Osteoblast (primary cell): ENCODE measurements around the gene IRX4. TPM values are rescaled to one million over a fixed set of nuclear protein-coding genes. Genes with fewer than 3 reads are reported as not detected.
"Not testable (repeated sequence)": the region's sequence is repeated elsewhere in the genome, so short reads cannot be mapped to it uniquely, and the experiment has no call there.

Source experiments
- DNase-seq: peaks from one replicate; pipeline ENCODE4 v3.0.0; 2011; ENCODE audit warnings: low spot score, mixed read lengths; ENCODE audit not compliant: insufficient read length; ENCODE audit errors: missing footprints
- H2AFZ ChIP-seq: 2 replicates; pipeline ENCODE4 v1.6.0; 2011; ENCODE audit warnings: mild to moderate bottlenecking, low read length
- H3K27ac ChIP-seq: 2 replicates; pipeline ENCODE4 v1.5.1; 2011; ENCODE audit warnings: mild to moderate bottlenecking, low read depth, low read length, moderate library complexity
- H3K27me3 ChIP-seq: 2 replicates; pipeline ENCODE4 v1.6.0; 2012; ENCODE audit warnings: mild to moderate bottlenecking, control low read depth, inconsistent platforms, low read length, moderate library complexity; ENCODE audit not compliant: insufficient read depth
- H3K36me3 ChIP-seq: 2 replicates; pipeline ENCODE4 v1.5.1; 2011; ENCODE audit warnings: mild to moderate bottlenecking, low read length, control low read depth, moderate library complexity; ENCODE audit not compliant: insufficient read depth
- H3K4me1 ChIP-seq: 2 replicates; pipeline ENCODE4 v1.5.1; 2011; ENCODE audit warnings: mild to moderate bottlenecking, low read length, control low read depth, moderate library complexity; ENCODE audit not compliant: insufficient read depth
- H3K4me2 ChIP-seq: 2 replicates; pipeline ENCODE4 v1.6.0; 2011; ENCODE audit warnings: mild to moderate bottlenecking, low read length; ENCODE audit not compliant: insufficient read depth
- H3K4me3 ChIP-seq: fragments of 200-600 bp; sonication (generic); 3 replicates; pipeline ENCODE4 v1.5.1; 2012; ENCODE audit warnings: mild to moderate bottlenecking, low read length, inconsistent platforms; ENCODE audit not compliant: insufficient read depth
- H3K79me2 ChIP-seq: 2 replicates; pipeline ENCODE4 v1.6.0; 2012; ENCODE audit warnings: mild to moderate bottlenecking, low read length, control low read depth, inconsistent platforms; ENCODE audit not compliant: insufficient read depth
- H3K9me3 ChIP-seq: 2 replicates; pipeline ENCODE4 v1.5.1; 2011; ENCODE audit warnings: low read depth, low read length, control low read depth
- H4K20me1 ChIP-seq: 2 replicates; pipeline ENCODE4 v1.6.0; 2012; ENCODE audit warnings: mild to moderate bottlenecking, low read length, control low read depth; ENCODE audit not compliant: insufficient read depth
- CTCF ChIP-seq: IDR thresholded peaks from 2 replicates; pipeline ENCODE4 v1.5.1; 2011; ENCODE audit warnings: mild to moderate bottlenecking, low read depth, low read length, moderate library complexity; ENCODE audit errors: extremely low read depth
- total RNA-seq: library from RNA; depleted of rRNA; stranded (reverse); fragments of >200 nt; gene quantifications from 2 replicates; pipeline ENCODE4 v1.2.3, GENCODE V29; 2012

The IRX4 gene
- total RNA-seq, 1 donor, result not detected

DNA sequence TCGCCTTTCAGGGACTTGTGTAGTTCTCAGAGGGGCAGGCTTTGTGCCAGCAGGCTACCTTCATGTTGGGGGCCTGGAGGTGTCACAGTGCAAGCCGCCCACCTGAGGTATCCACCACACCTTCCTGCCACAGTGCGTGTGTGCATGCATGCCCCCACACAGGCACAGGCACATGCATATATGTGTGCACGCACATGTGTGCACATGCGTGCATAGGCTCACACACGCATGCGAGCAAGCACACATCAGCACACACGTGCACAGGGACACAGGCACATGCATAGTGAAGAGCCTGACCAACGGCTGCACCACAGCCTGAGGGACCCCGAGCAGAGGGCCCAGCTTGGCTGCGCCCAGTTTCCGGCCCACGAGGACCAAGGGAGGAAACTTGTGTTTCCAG is 36.1 kb downstream of the IRX4 start:
- Histone ChIP-seq H3K36me3 (no peaks in the 10 kb centered on the region), H3K4me1 (no peaks in the 10 kb centered on the region), H3K27ac (no peak overlapping the region), H3K4me2 (no peak overlapping the region), H3K79me2 (no peaks in the 10 kb centered on the region), H3K4me3 (no peak overlapping the region), H2AFZ (no peak overlapping the region), H3K9me3 (no peaks in the 10 kb centered on the region), H4K20me1 (no peaks in the 10 kb centered on the region), H3K27me3 (peaks cover 23% of the 10 kb centered on the region)
- TF ChIP-seq CTCF, result no peak
- DNase-seq, result no peak

GRCh38 chr5:1845696-1846095 is 37.0 kb downstream of the IRX4 start:
- H4K20me1 ChIP-seq, result no peaks in the 10 kb centered on the region

DNA sequence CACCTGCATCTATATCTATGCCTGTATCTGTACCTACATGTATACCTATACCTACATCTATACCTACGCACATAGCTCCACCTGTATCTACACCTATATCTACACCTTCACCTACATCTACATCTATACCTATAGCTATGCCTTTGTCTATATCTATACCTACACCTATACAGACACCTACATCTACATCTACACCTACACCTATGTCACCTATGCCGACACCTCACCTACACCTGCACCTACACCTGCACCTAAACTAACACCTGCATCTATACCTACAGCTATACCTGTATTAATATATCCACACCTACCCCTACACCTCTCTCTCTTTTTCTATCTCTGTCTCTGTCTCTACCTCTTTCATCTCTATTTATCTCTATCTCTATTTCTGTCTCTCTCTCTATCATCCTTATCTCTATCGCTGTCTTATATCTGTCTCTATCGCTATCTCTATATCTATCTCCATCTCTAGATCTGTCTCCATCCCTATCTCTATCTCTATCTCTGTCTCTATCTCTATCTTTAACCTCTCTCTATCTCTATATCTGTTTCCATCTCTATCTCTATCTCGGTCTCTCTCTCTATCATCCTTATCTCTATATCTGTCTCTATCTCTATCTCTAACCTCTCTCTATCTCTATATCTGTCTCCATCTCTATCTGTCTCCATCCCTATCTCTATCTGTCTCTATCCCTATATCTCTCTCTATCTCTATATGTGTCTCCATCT is 37.9 kb downstream of the IRX4 start:
- Histone ChIP-seq H3K36me3 (no peaks in the 10 kb centered on the region), H2AFZ (no peak overlapping the region), H3K79me2 (no peaks in the 10 kb centered on the region), H3K9me3 (no peaks in the 10 kb centered on the region), H3K4me3 (no peak overlapping the region), H3K27ac (no peak overlapping the region), H4K20me1 (no peaks in the 10 kb centered on the region), H3K4me1 (no peaks in the 10 kb centered on the region), H3K4me2 (no peak overlapping the region), H3K27me3 (peaks cover 6% of the 10 kb centered on the region)
- no peak for TF ChIP-seq CTCF
- peak; percentile 75 for DNase-seq

More at GRCh38 chr5:1845696-1846095, 37.0 kb downstream of the IRX4 start:
- peaks cover 14% of the 10 kb centered on the region for H3K27me3 ChIP-seq
- no peaks in the 10 kb centered on the region for H3K4me1 ChIP-seq
- no peak overlapping the region for H3K4me2 ChIP-seq
- no peak overlapping the region for H3K27ac ChIP-seq
- H3K36me3 ChIP-seq, result no peaks in the 10 kb centered on the region
- DNase-seq, result peak; percentile 46
- no peak overlapping the region for H2AFZ ChIP-seq
- no peak overlapping the region for H3K4me3 ChIP-seq
- no peaks in the 10 kb centered on the region for H3K79me2 ChIP-seq
- no peaks in the 10 kb centered on the region for H3K9me3 ChIP-seq
- no peak for TF ChIP-seq CTCF

DNA sequence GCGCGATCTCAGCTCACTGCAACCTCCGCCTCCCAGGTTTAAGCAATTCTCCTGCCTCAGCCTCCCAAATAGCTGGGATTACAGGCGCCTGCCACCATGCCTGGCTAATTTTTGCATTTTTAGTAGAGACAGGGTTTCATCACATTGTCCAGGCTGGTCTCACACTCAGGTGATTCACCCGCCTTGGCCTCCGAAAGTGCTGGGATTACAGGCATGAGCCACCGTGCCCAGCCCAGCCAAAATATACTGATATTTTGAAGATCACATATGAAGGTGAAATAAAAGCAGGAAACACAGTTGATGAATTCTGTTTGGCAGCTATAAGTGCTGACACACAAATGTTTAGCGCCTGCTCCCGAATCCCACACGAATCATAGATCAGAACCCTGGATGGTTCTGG is 39.0 kb downstream of the IRX4 start:
- not testable (repeated sequence) for H3K4me1 ChIP-seq, H4K20me1 ChIP-seq, H3K9me3 ChIP-seq, H3K27ac ChIP-seq, H3K36me3 ChIP-seq, H3K4me3 ChIP-seq, H3K4me2 ChIP-seq, DNase-seq, H3K79me2 ChIP-seq, H3K27me3 ChIP-seq, H2AFZ ChIP-seq
